ENCODE results near the gene DDX41. TPM values are rescaled to one million over a fixed set of nuclear protein-coding genes. Genes with fewer than 3 reads are reported as not detected.

DDX41 gene
- total RNA-seq, 1 donor from 2014 or later = 60.7 TPM

GRCh38 chr5:177495243-177496060, 21.3 kb downstream of the DDX41 start:
- H3K27ac ChIP-seq = peak overlapping the region; percentile 81
- H3K4me1 ChIP-seq = peaks cover 32% of the 10 kb centered on the region
- TF ChIP-seq, protein P1, sequence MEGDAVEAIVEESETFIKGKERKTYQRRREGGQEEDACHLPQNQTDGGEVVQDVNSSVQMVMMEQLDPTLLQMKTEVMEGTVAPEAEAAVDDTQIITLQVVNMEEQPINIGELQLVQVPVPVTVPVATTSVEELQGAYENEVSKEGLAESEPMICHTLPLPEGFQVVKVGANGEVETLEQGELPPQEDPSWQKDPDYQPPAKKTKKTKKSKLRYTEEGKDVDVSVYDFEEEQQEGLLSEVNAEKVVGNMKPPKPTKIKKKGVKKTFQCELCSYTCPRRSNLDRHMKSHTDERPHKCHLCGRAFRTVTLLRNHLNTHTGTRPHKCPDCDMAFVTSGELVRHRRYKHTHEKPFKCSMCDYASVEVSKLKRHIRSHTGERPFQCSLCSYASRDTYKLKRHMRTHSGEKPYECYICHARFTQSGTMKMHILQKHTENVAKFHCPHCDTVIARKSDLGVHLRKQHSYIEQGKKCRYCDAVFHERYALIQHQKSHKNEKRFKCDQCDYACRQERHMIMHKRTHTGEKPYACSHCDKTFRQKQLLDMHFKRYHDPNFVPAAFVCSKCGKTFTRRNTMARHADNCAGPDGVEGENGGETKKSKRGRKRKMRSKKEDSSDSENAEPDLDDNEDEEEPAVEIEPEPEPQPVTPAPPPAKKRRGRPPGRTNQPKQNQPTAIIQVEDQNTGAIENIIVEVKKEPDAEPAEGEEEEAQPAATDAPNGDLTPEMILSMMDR (IDR thresholded peaks at IDR 0.05) = no peak
- no peak for TF ChIP-seq EZH2phosphoT487 (IDR thresholded peaks at IDR 0.05)
- no peaks in the 10 kb centered on the region for H3K9me3 ChIP-seq (ENCODE audit: low read depth)
- Mint-ChIP-seq H3K27ac (peak overlapping the region; percentile 99), H3K4me3 (peak overlapping the region; percentile 88), H3K27me3 (ENCODE audit: insufficient read depth, low read depth) (peaks cover 20% of the 10 kb centered on the region), H3K36me3 (peaks cover 12% of the 10 kb centered on the region), H3K4me1 (peaks cover 56% of the 10 kb centered on the region), H3K9me3 (no peaks in the 10 kb centered on the region)
- H3K9ac ChIP-seq = no peak overlapping the region
- H3K27me3 ChIP-seq = peaks cover 21% of the 10 kb centered on the region
- peak; percentile 95 for DNase-seq (ENCODE audit: low spot score)
- H3K79me2 ChIP-seq (ENCODE audit: low read depth) = peaks cover 31% of the 10 kb centered on the region
- peaks cover 46% of the 10 kb centered on the region for H4K20me1 ChIP-seq (ENCODE audit: low read depth)
- H3K4me2 ChIP-seq = peak overlapping the region; percentile 85
- H2AFZ ChIP-seq (replicated peaks) = no peak overlapping the region
- H3F3A ChIP-seq (ENCODE audit: low read depth) = peaks cover 50% of the 10 kb centered on the region
- no peaks in the 10 kb centered on the region for H3K36me3 ChIP-seq
- H3K4me3 ChIP-seq = peak overlapping the region; percentile 57

DNA sequence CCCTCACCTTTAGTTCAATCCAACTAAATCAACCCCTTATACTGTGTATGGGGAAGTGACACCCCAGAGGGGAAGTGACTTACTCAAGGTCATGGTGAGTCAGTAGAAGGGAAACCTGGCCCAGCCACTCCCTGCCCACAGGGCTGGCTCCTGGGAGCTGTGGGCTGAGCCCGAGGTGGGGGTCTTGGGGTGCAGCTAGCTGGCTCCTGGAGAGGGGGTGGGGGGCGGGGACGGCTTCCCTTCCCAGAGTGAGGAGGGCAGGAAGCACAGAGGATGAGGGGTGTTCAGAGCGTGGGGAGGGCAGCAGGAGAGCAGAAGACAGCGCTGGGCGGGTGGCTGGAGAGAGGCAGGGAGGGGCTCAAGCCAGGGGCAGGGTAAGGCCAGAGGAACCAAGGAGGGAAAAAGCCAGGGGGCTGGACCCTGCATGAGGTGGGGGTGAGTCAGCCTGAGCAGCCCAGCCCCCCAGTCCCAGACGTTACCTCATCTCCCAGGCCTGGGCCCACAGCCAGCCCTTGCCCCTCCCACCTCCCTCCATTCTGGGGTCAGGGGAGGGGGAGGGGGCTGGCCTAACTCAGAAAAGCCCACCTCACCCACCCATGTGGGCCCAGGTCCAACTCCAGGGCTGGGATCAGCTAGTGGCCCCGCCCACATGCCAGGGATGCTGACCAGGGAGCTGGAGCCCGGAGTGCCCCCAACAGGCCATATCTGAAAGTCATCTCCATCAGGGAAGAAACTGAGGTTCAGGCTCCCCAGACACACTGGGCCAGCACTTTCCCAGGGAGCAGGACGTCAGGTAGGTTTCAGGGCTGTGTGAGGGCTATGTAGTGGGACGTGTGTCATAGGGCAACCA, 22.2 kb downstream of the DDX41 start:
- Mint-ChIP-seq H3K4me3 (peak overlapping the region; percentile 88), H3K27me3 (ENCODE audit: insufficient read depth, low read depth) (peaks cover 18% of the 10 kb centered on the region), H3K9me3 (no peaks in the 10 kb centered on the region), H3K27ac (peak overlapping the region; percentile 81), H3K4me1 (peaks cover 50% of the 10 kb centered on the region), H3K36me3 (peaks cover 15% of the 10 kb centered on the region)
- peaks cover 32% of the 10 kb centered on the region for H3K4me1 ChIP-seq
- H3K79me2 ChIP-seq (ENCODE audit: low read depth) = peaks cover 31% of the 10 kb centered on the region
- H3K27me3 ChIP-seq = peaks cover 19% of the 10 kb centered on the region
- peak overlapping the region; percentile 81 for H3K27ac ChIP-seq
- H2AFZ ChIP-seq (replicated peaks) = no peak overlapping the region
- no peak for TF ChIP-seq EZH2phosphoT487 (IDR thresholded peaks at IDR 0.05)
- TF ChIP-seq, protein P1 (IDR thresholded peaks at IDR 0.05) = peak; percentile 26
- peak; percentile 55 for DNase-seq (ENCODE audit: low spot score)
- no peaks in the 10 kb centered on the region for H3K36me3 ChIP-seq
- H3F3A ChIP-seq (ENCODE audit: low read depth) = peaks cover 50% of the 10 kb centered on the region
- no peaks in the 10 kb centered on the region for H3K9me3 ChIP-seq (ENCODE audit: low read depth)
- peak overlapping the region; percentile 30 for H3K4me3 ChIP-seq
- H3K4me2 ChIP-seq = peak overlapping the region; percentile 85
- H4K20me1 ChIP-seq (ENCODE audit: low read depth) = peaks cover 55% of the 10 kb centered on the region
- no peak overlapping the region for H3K9ac ChIP-seq

- no peak for DNase-seq (ENCODE audit: low spot score)
- H3K27ac ChIP-seq = no peak overlapping the region
- peaks cover 47% of the 10 kb centered on the region for H3K4me1 Mint-ChIP-seq
- no peak overlapping the region for H2AFZ ChIP-seq (replicated peaks)
- no peaks in the 10 kb centered on the region for H3K9me3 Mint-ChIP-seq
- H3K9ac ChIP-seq = no peak overlapping the region
- peaks cover 31% of the 10 kb centered on the region for H3K79me2 ChIP-seq (ENCODE audit: low read depth)
- no peaks in the 10 kb centered on the region for H3K36me3 ChIP-seq
- peak overlapping the region; percentile 33 for H3K4me3 Mint-ChIP-seq
- H3K4me2 ChIP-seq = no peak overlapping the region
- peaks cover 32% of the 10 kb centered on the region for H3K4me1 ChIP-seq
- H3F3A ChIP-seq (ENCODE audit: low read depth) = peaks cover 49% of the 10 kb centered on the region
- H3K4me3 ChIP-seq = no peak overlapping the region
- peaks cover 62% of the 10 kb centered on the region for H4K20me1 ChIP-seq (ENCODE audit: low read depth)
- H3K9me3 ChIP-seq (ENCODE audit: low read depth) = no peaks in the 10 kb centered on the region
- peaks cover 18% of the 10 kb centered on the region for H3K27me3 Mint-ChIP-seq (ENCODE audit: insufficient read depth, low read depth)
- peaks cover 15% of the 10 kb centered on the region for H3K36me3 Mint-ChIP-seq
- peak overlapping the region; percentile 81 for H3K27ac Mint-ChIP-seq
- TF ChIP-seq EZH2 (IDR thresholded peaks at IDR 0.05) (no peak), EZH2phosphoT487 (IDR thresholded peaks at IDR 0.05) (no peak)
- TF ChIP-seq, protein P1 (IDR thresholded peaks at IDR 0.05) = no peak
- peaks cover 12% of the 10 kb centered on the region for H3K27me3 ChIP-seq
Measured at GRCh38 chr5:177493795-177494345, 22.9 kb downstream of the DDX41 start.

Measured in neural progenitor cell (in vitro differentiated cells).